Heart left ventricle (tissue), 16 donors: ENCODE data around the gene PIP5K1B. TPM values are rescaled to one million over a fixed set of nuclear protein-coding genes. Genes with fewer than 3 reads are reported as not detected.
A peak's percentile ranks its signal among the peaks of the same experiment; 100 is the strongest.

ENCODE experiments used
- ATAC-seq, 4 donors: fragments of 200-7000 bp; cut with Tn5 transposase; one replicate each; pipeline ENCODE4 v1.9.1; 2020 to 2022; ENCODE audit warnings: moderate library complexity in 4 of 4, mild to moderate bottlenecking in 3 of 4, moderate number of reproducible peaks in 1 of 4
- DNase-seq, 5 donors: peaks; one replicate each; pipeline ENCODE4 v3.0.0-alpha.2; 2020
- H3K27ac ChIP-seq, 12 donors: fragments of 200-600 bp; sonication (generic) in 4 of 12; one replicate each; pipeline versions ENCODE4 v1.5.0 to v1.8.0; 2016 to 2022; ENCODE audit warnings: mild to moderate bottlenecking in 2 of 12
- H3K27me3 ChIP-seq, 9 donors: fragments of 200-600 bp; sonication (generic) in 2 of 9; one replicate each; pipeline versions ENCODE4 v1.5.1 to v1.8.0; 2016 to 2022; ENCODE audit warnings: mild to moderate bottlenecking in 3 of 9
- H3K36me3 ChIP-seq, 9 donors: fragments of 200-600 bp; sonication (generic) in 2 of 9; one replicate each; pipeline versions ENCODE4 v1.5.0 to v1.8.0; 2018 to 2022; ENCODE audit warnings: mild to moderate bottlenecking in 2 of 9
- H3K4me1 ChIP-seq, 12 donors: fragments of 200-600 bp; sonication (generic) in 4 of 12; one replicate each; pipeline versions ENCODE4 v1.5.0 to v1.8.0; 2016 to 2022; ENCODE audit warnings: mild to moderate bottlenecking in 3 of 12
- H3K4me3 ChIP-seq, 12 donors: fragments of 200-600 bp; sonication (generic) in 4 of 12; one replicate each; pipeline versions ENCODE4 v1.5.0 to v1.8.0; 2017 to 2022; ENCODE audit warnings: mild to moderate bottlenecking in 9 of 12, moderate library complexity in 4 of 12
- H3K9me3 ChIP-seq, 12 donors: fragments of 200-600 bp; sonication (generic) in 4 of 12; one replicate each; pipeline versions ENCODE4 v1.5.0 to v1.8.0; 2016 to 2022; ENCODE audit warnings: mild to moderate bottlenecking in 1 of 12
- POLR2A ChIP-seq, 2 donors: fragments of 450-650 bp; IDR thresholded peaks; one replicate each; pipeline ENCODE4 v1.6.1; 2017; ENCODE audit warnings: antibody characterized with exemption in 2 of 2, mild to moderate bottlenecking in 2 of 2, moderate library complexity in 2 of 2
- WGBS, 4 donors: extraction: QIAGEN DNeasy Blood & Tissue Kit in 2 of 4; methylation state at CpG; one replicate each; pipeline versions ENCODE4 v1.1.5 to v1.1.7; 2013 to 2018; 5-methylcytosine and 5-hydroxymethylcytosine counted together
- intact Hi-C, 10 donors: fragments of 100-400 bp; cut with DNase I; formaldehyde crosslinking; loops; one replicate each; pipeline versions ENCODE4 v1.11.1 to v1.14.2; 2022
- polyA plus RNA-seq, 2 donors: library from polyadenylated mRNA; stranded (reverse); fragments of 200-250 nt; gene quantifications; one replicate each; pipeline ENCODE4 v1.2.3, GENCODE V29; 2013
- total RNA-seq, 9 donors: library from RNA; depleted of rRNA in 2 of 9; stranded (reverse); fragments of >200 nt in 2 of 9; fragmentation: NEBNext Ultra II Directional in 3 of 9; extraction: Animal tissue kit (Norgen Biotek cat#: 25700) in 3 of 9; gene quantifications; one replicate each; pipeline versions ENCODE4 v1.1.0 to v1.2.4, GENCODE V29; 2016 to 2023
- TF ChIP-seq, protein P1 (sequence below), 12 donors: fragments of 200-600 bp; sonication (generic) in 4 of 12; IDR thresholded peaks; one replicate each; pipeline versions ENCODE4 v1.5.0 to v1.8.0; 2018 to 2022; ENCODE audit warnings: antibody characterized with exemption in 12 of 12, mild to moderate bottlenecking in 5 of 12
- donor health status: ischemic (EF 13 %, LVEDD 7.1; RV severe dilation, severe dysfunction).
- donor health status: healthy with polysubstance abuse.
- donor health status: DM: no; HTN: yes; CAD: no.
- donor health status: DM: no; HTN: no; CAD: no.
- donor health status: ischemic (EF 25% LVEDD 6.9; RV normal size, moderate dysfunction).
- donor health status: ischemic (EF 25% LVEDD 5.7; RV mildly dilated, moderate dysfunction).
- donor health status: healthy.
- donor health status: DM: yes; HTN: yes; CAD: no.
- donor health status: ischemic (EF 35%, LVEDD 5.7; RV mildly dilated, moderate dysfunction).
- donor health status: nonischemic (EF 11% LVEDD 7.7; RV severe dilation, severe dysfunction).
- donor health status: DM: yes; HTN: yes; CAD: no.
- donor health status: PGD.
- donor health status: ischemic (EF 29% LVEDD 5.4; RV normal size, mild dysfunction).
- donor health status: nonischemic (EF 23%, LVEDD 6.1; RV moderate dilation, normal function).

The PIP5K1B gene
- total and polyA plus RNA-seq, 11 donors: 8.6 to 68.0 (median 47.5) TPM

DNA sequence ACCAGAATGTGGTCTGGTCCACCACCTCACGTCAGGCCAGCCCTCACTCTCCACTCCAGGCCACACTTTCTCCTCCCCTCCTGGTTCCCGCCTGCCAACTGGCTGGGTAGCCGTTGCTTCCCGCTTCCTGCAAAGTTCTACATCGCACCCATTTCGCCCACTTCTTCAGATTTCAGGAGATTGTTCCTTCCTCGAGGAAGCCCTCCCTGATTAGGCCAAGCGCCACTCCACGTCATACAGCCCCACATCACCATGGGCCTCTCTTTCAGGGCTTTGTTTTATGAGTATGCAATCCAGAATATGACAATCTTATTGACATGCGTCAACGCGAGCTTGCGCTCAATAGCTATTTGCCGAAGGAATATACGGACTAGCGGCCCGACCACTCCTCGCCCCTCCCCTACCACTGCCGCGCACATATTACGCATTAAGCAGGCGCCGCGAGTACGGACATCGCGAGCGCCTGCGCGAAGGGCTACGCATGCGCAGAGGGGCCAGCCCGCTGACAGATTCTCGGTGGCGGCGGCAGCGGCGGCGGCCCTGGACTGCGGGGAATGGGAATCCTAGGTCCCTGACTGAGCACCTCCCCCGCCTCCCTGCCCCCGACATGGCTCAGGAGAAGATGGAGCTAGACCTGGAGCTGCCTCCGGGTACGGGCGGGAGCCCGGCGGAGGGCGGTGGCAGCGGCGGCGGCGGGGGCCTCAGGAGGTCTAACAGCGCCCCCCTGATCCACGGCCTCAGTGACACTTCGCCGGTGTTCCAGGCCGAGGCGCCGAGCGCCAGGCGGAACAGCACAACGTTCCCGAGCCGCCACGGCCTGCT, 74.7 kb downstream of the PIP5K1B start:
- Histone ChIP-seq H3K9me3 (no peaks in the 10 kb centered on the region), H3K4me3 (peak overlapping the region; percentile 49 to 89 (median 74)), H3K4me1 (peaks cover 8 to 77% (median 60%) of the 10 kb centered on the region in 12 donors), H3K27ac (peak overlapping the region; percentile 83 to 97 (median 94)), H3K27me3 (no peaks in the 10 kb centered on the region), H3K36me3 (peaks cover 0 to 10% (median 0%) of the 10 kb centered on the region in 9 donors)
- intact Hi-C loops: loop anchor here in 8 of 10 donors (1.0 to 10.0 kb wide), 10 partner anchors 21 to 225 kb away; partner anchors contain the start of gene PIP5K1B (in 5 of the 8)
- TF ChIP-seq POLR2A (IDR thresholded peaks at IDR 0.05): peak; percentile 43 to 93
- TF ChIP-seq, protein P1, sequence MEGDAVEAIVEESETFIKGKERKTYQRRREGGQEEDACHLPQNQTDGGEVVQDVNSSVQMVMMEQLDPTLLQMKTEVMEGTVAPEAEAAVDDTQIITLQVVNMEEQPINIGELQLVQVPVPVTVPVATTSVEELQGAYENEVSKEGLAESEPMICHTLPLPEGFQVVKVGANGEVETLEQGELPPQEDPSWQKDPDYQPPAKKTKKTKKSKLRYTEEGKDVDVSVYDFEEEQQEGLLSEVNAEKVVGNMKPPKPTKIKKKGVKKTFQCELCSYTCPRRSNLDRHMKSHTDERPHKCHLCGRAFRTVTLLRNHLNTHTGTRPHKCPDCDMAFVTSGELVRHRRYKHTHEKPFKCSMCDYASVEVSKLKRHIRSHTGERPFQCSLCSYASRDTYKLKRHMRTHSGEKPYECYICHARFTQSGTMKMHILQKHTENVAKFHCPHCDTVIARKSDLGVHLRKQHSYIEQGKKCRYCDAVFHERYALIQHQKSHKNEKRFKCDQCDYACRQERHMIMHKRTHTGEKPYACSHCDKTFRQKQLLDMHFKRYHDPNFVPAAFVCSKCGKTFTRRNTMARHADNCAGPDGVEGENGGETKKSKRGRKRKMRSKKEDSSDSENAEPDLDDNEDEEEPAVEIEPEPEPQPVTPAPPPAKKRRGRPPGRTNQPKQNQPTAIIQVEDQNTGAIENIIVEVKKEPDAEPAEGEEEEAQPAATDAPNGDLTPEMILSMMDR (IDR thresholded peaks at IDR 0.05): peak in 9 of 12 donors; percentile 28 to 67 (median 43)
- 0 to 2% (median 1%) methylated on average over 41 to 65 of the region's 65 CpGs for WGBS, 4 donors
- peak; percentile 88 to 95 (median 94) for ATAC-seq
- peak; percentile 95 to 98 (median 97) for DNase-seq

DNA sequence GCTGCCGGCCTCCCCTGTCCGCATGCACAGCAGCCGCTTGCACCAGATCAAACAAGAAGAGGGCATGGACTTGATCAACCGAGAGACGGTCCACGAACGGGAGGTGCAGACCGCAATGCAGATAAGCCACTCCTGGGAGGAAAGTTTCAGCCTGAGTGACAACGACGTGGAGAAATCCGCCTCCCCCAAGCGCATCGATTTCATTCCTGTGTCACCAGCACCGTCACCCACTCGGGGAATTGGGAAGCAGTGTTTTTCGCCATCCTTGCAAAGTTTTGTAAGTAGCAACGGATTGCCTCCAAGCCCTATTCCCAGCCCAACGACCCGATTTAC, 75.3 kb downstream of the PIP5K1B start:
- Histone ChIP-seq H3K36me3 (peaks cover 0 to 10% (median 0%) of the 10 kb centered on the region in 9 donors), H3K27me3 (no peaks in the 10 kb centered on the region), H3K4me3 (peak overlapping the region; percentile 49 to 89 (median 74)), H3K4me1 (peaks cover 8 to 77% (median 59%) of the 10 kb centered on the region in 12 donors), H3K9me3 (no peaks in the 10 kb centered on the region), H3K27ac (peak overlapping the region; percentile 83 to 97 (median 94))
- 0 to 2% (median 0%) methylated on average over 16 to 19 of the region's 19 CpGs for WGBS, 4 donors
- peak in 1 of 5 donors; percentile 17 for DNase-seq
- TF ChIP-seq, protein P1 (IDR thresholded peaks at IDR 0.05): peak in 1 of 12 donors; percentile 3
- no peak for TF ChIP-seq POLR2A (IDR thresholded peaks at IDR 0.05)
- ATAC-seq: no peak
- intact Hi-C loops: loop anchor here in 7 of 10 donors (1.0 to 10.0 kb wide), 8 partner anchors 57 to 222 kb away; partner anchors contain the start of gene PIP5K1B (in 4 of the 7)

DNA sequence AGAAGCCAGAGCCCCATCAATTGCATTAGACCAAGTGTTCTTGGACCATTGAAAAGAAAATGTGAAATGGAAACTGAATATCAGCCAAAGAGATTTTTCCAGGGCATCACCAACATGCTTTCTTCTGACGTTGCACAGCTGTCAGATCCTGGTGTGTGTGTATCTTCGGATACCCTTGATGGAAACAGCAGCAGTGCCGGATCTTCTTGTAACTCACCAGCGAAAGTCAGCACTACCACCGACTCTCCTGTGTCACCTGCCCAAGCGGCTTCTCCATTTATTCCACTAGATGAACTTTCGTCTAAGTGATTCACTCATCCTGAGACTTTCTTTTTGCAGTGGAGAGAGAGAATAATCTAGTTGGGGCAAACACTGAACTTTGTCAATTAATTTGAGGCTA, 75.7 kb downstream of the PIP5K1B start:
- Histone ChIP-seq H3K4me3 (peak overlapping the region; percentile 49 to 89 (median 74)), H3K36me3 (peaks cover 0 to 10% (median 0%) of the 10 kb centered on the region in 9 donors), H3K27me3 (no peaks in the 10 kb centered on the region), H3K9me3 (no peaks in the 10 kb centered on the region), H3K27ac (peak overlapping the region in 11 of 12 donors; percentile 89 to 97 (median 94)), H3K4me1 (peaks cover 8 to 79% (median 62%) of the 10 kb centered on the region in 12 donors)
- ATAC-seq (peak in 1 of 4 donors; percentile 32), DNase-seq (no peak)
- 8 to 12% (median 9%) methylated on average over 7 of the region's 7 CpGs for WGBS, 4 donors
- intact Hi-C loops: loop anchor here in 7 of 10 donors (1.0 to 10.0 kb wide), 8 partner anchors 57 to 222 kb away; partner anchors contain the start of gene PIP5K1B (in 4 of the 7)
- no peak for TF ChIP-seq POLR2A (IDR thresholded peaks at IDR 0.05)
- TF ChIP-seq, protein P1 (IDR thresholded peaks at IDR 0.05): no peak

DNA sequence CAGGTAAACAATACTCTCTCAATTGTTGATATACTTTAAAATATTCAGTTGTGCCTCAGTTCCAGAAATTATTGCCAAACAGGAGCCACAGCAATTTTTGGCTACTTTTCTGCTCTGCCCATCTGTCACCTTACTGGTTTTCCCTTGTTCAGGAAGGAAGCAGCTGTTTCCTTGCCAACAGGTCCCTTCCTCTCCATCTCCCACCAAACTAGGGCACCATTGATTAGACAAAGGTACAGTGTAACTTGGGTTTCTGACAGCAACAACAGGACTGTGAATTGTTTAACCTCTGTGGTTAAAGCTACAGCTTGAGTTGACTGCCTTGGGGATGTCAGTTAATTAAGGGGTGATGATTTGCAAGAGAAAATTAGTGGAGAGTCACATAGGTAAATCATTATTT, 76.9 kb downstream of the PIP5K1B start:
- intact Hi-C loops: loop anchor here in 7 of 10 donors (2.0 to 10.0 kb wide), 8 partner anchors 55 to 220 kb away; partner anchors contain the start of gene PIP5K1B (in 3 of the 7)
- no peak for TF ChIP-seq POLR2A (IDR thresholded peaks at IDR 0.05)
- TF ChIP-seq, protein P1 (IDR thresholded peaks at IDR 0.05): no peak
- Histone ChIP-seq H3K4me1 (peaks cover 8 to 71% (median 59%) of the 10 kb centered on the region in 12 donors), H3K4me3 (peak overlapping the region in 10 of 12 donors; percentile 1 to 89 (median 78)), H3K9me3 (no peaks in the 10 kb centered on the region), H3K27ac (peak overlapping the region in 6 of 12 donors; percentile 6 to 97 (median 25)), H3K27me3 (no peaks in the 10 kb centered on the region), H3K36me3 (peaks cover 0 to 14% (median 0%) of the 10 kb centered on the region in 9 donors)
- no peak for ATAC-seq
- no peak for DNase-seq
